ENCODE data around the gene RGS5.

The RGS5 gene

DNA sequence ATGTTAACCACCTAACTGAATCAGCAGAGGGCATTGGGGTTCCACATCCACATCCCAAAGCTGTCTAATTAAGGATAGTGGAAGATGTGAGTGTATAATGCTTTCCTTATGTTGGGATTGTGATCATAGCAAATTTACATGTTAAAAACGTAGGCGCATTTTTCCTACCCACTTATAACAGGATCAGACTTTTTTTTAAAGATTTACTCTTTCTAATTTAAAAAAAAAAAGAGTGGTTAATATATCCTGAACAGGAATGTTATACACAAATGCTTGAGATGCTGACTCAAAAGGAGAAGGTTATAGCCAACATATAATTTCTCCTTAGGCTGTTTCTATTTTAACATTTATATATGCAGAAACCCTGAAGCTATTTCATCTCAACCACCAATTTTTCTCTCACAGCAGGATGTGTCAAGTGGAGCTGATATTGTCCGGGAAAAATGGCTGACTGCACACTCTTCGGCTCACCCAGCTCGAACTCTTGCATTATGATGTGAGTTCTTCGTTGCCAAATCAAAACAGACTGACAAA, 40.3 kb downstream of the RGS5 start:
- in situ Hi-C loops (cut with MboI; ENCODE audit: low pct_unique_long_range_greater_than_20kb, low sequenced_read_pairs, unreplicated experiment) = no loop called here
- no peak for TF ChIP-seq CTCF (IDR thresholded peaks at IDR 0.05; ENCODE audit: extremely low read depth, insufficient read depth, missing control alignments)

DNA sequence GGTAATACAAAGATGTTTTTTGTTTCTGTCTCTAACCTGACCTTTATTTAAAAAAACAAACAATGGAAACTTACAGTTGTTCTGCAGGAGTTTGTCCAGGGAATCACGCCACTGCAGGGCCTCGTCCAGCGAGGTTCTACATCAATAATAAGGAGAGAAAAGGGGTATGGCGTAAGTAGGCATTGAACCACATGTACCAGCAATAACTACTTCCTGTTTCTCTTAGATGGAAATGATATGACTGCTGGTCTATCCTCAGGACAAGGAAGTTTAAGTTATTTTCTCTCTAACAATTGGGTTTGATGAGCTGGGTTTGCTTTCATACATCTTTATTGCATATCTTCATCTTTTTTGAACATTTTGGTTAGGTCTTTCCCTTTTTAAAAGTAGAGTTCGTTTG, 40.9 kb downstream of the RGS5 start:
- TF ChIP-seq CTCF (IDR thresholded peaks at IDR 0.05; ENCODE audit: extremely low read depth, insufficient read depth, missing control alignments) = no peak
- in situ Hi-C loops (cut with MboI; ENCODE audit: low pct_unique_long_range_greater_than_20kb, low sequenced_read_pairs, unreplicated experiment) = no loop called here
- no peak for DNase-seq (ENCODE audit: low spot score)

More for the DNA sequence above, 40.3 kb downstream of the RGS5 start:
- no peak for DNase-seq (ENCODE audit: low spot score)

- in situ Hi-C loops (cut with MboI; ENCODE audit: low pct_unique_long_range_greater_than_20kb, low sequenced_read_pairs, unreplicated experiment) = no loop called here
- no peak for TF ChIP-seq CTCF (IDR thresholded peaks at IDR 0.05; ENCODE audit: extremely low read depth, insufficient read depth, missing control alignments)
- no peak for DNase-seq (ENCODE audit: low spot score)
These were observed 41.4 kb downstream of the RGS5 start for GRCh38 chr1:163161337-163161736.

- in situ Hi-C loops (cut with MboI; ENCODE audit: low pct_unique_long_range_greater_than_20kb, low sequenced_read_pairs, unreplicated experiment) = no loop called here
These were observed 47.1 kb downstream of the RGS5 start for GRCh38 chr1:163155606-163156005.

DNA sequence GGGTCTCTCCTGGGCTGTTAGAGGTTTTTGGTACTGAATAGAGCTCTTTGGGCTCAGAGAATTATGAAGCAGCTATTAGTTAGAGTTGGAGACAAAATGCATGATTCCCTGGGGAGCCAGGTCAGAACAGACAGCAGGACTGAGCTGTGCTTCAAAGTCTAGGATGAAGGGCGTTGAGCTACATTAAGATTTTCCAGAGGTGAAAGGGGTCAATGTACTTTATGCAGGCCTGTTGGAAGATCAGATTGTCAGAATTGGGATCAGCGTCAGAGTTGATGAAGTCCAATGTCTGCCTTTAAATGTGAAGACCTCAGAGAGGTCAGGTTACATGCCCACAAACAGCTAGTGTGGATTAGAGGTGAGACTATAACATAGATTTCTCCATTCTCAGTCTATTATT, 53.8 kb downstream of the RGS5 start:
- no peak for DNase-seq (ENCODE audit: low spot score)
- in situ Hi-C loops (cut with MboI; ENCODE audit: low pct_unique_long_range_greater_than_20kb, low sequenced_read_pairs, unreplicated experiment) = no loop called here
- TF ChIP-seq CTCF (IDR thresholded peaks at IDR 0.05; ENCODE audit: extremely low read depth, insufficient read depth, missing control alignments) = no peak

More at GRCh38 chr1:163155606-163156005, 47.1 kb downstream of the RGS5 start:
- TF ChIP-seq CTCF (IDR thresholded peaks at IDR 0.05; ENCODE audit: extremely low read depth, insufficient read depth, missing control alignments) = no peak
- no peak for DNase-seq (ENCODE audit: low spot score)

DNA sequence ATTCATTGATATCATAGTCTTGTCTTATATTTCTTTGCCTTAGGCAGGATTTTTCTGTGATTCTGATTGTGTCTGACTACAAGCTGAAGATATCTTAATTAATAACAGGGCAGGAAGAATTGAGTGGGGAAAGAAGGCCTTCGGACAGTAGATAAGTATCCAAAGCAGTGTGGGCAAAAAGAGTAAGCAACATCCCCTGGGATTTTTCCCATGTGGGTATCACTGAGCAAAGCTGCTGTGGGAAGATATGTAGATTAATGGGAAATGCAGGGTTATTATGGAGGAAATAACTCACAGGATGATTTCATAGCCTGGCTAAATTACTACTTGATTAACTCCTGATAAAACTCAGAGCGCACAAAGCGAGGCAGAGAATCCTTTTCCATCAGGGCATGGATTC, 55.7 kb downstream of the RGS5 start:
- TF ChIP-seq CTCF (IDR thresholded peaks at IDR 0.05; ENCODE audit: extremely low read depth, insufficient read depth, missing control alignments) = no peak
- DNase-seq (ENCODE audit: low spot score) = no peak
- in situ Hi-C loops (cut with MboI; ENCODE audit: low pct_unique_long_range_greater_than_20kb, low sequenced_read_pairs, unreplicated experiment) = no loop called here

DNA sequence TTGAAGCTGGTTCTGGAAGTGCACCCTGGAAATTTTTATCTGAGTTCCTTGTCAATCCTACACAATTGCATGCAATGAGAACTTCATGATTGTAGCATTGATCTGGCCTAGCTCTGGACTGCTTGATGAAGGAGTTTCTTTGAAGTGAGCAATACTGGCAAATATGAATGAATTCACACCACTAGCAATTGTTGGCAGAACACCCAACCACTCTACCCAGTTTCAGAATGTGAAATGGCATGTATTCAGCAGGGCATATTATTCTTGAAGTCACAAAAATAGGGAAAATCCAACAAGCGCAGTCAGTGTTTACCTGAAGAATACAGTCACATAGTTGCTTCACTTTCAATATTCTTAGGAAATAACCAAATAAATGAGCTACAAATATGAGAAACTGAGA, 57.3 kb downstream of the RGS5 start:
- no peak for DNase-seq (ENCODE audit: low spot score)
- TF ChIP-seq CTCF (IDR thresholded peaks at IDR 0.05; ENCODE audit: extremely low read depth, insufficient read depth, missing control alignments) = no peak
- in situ Hi-C loops (cut with MboI; ENCODE audit: low pct_unique_long_range_greater_than_20kb, low sequenced_read_pairs, unreplicated experiment) = no loop called here
